NB4 (cell line): ENCODE results near the gene MAN2A2.

Experiments
- DNase-seq: peaks from one replicate; pipeline ENCODE4 v3.0.0; 2010; ENCODE audit warnings: low read depth
- H3K4me3 ChIP-seq: one replicate; pipeline ENCODE4 v1.5.1; 2011; ENCODE audit warnings: mild to moderate bottlenecking, low read depth, low read length, moderate library complexity
- CTCF ChIP-seq: IDR thresholded peaks from one replicate; pipeline ENCODE4 v1.5.1; 2012; ENCODE audit warnings: low read depth, low read length
- MAX ChIP-seq: IDR thresholded peaks from 2 replicates; pipeline ENCODE4 v1.6.1; 2011; ENCODE audit warnings: low read depth, low read length
- MYC ChIP-seq: IDR thresholded peaks from 2 replicates; pipeline ENCODE4 v1.6.1; 2011; ENCODE audit warnings: low read depth, low read length
- POLR2A ChIP-seq: IDR thresholded peaks from 2 replicates; pipeline ENCODE4 v1.6.1; 2011; ENCODE audit warnings: mild to moderate bottlenecking; ENCODE audit not compliant: insufficient read length; ENCODE audit errors: extremely low read depth

Gene MAN2A2

GRCh38 chr15:90877315-90877714 is 25.8 kb upstream of the MAN2A2 start:
- H3K4me3 ChIP-seq = no peak overlapping the region
- no peak for TF ChIP-seq MAX
- no peak for TF ChIP-seq MYC
- no peak for TF ChIP-seq CTCF
- TF ChIP-seq POLR2A = no peak
- no peak for DNase-seq

GRCh38 chr15:90877996-90878395 is 25.1 kb upstream of the MAN2A2 start:
- no peak for TF ChIP-seq POLR2A
- no peak for TF ChIP-seq MYC
- TF ChIP-seq CTCF = no peak
- TF ChIP-seq MAX = no peak
- DNase-seq = no peak

GRCh38 chr15:90878660-90879059 is 24.4 kb upstream of the MAN2A2 start:
- TF ChIP-seq MYC = no peak
- no peak for DNase-seq
- H3K4me3 ChIP-seq = no peak overlapping the region

More at GRCh38 chr15:90877996-90878395, 25.1 kb upstream of the MAN2A2 start:
- H3K4me3 ChIP-seq = no peak overlapping the region

- TF ChIP-seq MYC = no peak
- TF ChIP-seq CTCF = no peak
- no peak for TF ChIP-seq MAX
- TF ChIP-seq POLR2A = no peak
- no peak for DNase-seq
- H3K4me3 ChIP-seq = no peak overlapping the region
These were observed 23.3 kb upstream of the MAN2A2 start for GRCh38 chr15:90879730-90880366.

- H3K4me3 ChIP-seq = no peak overlapping the region
- DNase-seq = no peak
- TF ChIP-seq MYC = no peak
- no peak for TF ChIP-seq POLR2A
- no peak for TF ChIP-seq MAX
- TF ChIP-seq CTCF = no peak
These were observed 22.5 kb upstream of the MAN2A2 start for GRCh38 chr15:90880381-90881145.

GRCh38 chr15:90881181-90881977 is 21.7 kb upstream of the MAN2A2 start:
- no peak overlapping the region for H3K4me3 ChIP-seq
- DNase-seq = no peak
- TF ChIP-seq MAX (no peak), MYC (no peak), CTCF (no peak), POLR2A (no peak)
